ENCODE measurements around the gene SLC38A10.

Gene SLC38A10

GRCh38 chr17:81289627-81290026, 5.5 kb downstream of the SLC38A10 start:
- TF ChIP-seq CTCF (IDR thresholded peaks at IDR 0.05; ENCODE audit: control insufficient read depth, insufficient read depth, low read depth, low read length, missing control alignments) = no peak
- H3K4me3 ChIP-seq (ENCODE audit: control insufficient read depth, low read depth, low read length) = no peak overlapping the region
- no peak for DNase-seq (ENCODE audit: low read depth)

GRCh38 chr17:81288715-81289114, 6.4 kb downstream of the SLC38A10 start:
- H3K4me3 ChIP-seq (ENCODE audit: control insufficient read depth, low read depth, low read length) = no peak overlapping the region
- no peak for TF ChIP-seq CTCF (IDR thresholded peaks at IDR 0.05; ENCODE audit: control insufficient read depth, insufficient read depth, low read depth, low read length, missing control alignments)
- DNase-seq (ENCODE audit: low read depth) = no peak

- no peak for DNase-seq (ENCODE audit: low read depth)
- no peak for TF ChIP-seq CTCF (IDR thresholded peaks at IDR 0.05; ENCODE audit: control insufficient read depth, insufficient read depth, low read depth, low read length, missing control alignments)
Measured at GRCh38 chr17:81287741-81288430, 7.2 kb downstream of the SLC38A10 start.

GRCh38 chr17:81287152-81287551, 8.0 kb downstream of the SLC38A10 start:
- DNase-seq (ENCODE audit: low read depth) = no peak
- no peak for TF ChIP-seq CTCF (IDR thresholded peaks at IDR 0.05; ENCODE audit: control insufficient read depth, insufficient read depth, low read depth, low read length, missing control alignments)

More at GRCh38 chr17:81287741-81288430, 7.2 kb downstream of the SLC38A10 start:
- no peak overlapping the region for H3K4me3 ChIP-seq (ENCODE audit: control insufficient read depth, low read depth, low read length)

GRCh38 chr17:81286491-81287145, 8.5 kb downstream of the SLC38A10 start:
- no peak overlapping the region for H3K4me3 ChIP-seq (ENCODE audit: control insufficient read depth, low read depth, low read length)
- TF ChIP-seq CTCF (IDR thresholded peaks at IDR 0.05; ENCODE audit: control insufficient read depth, insufficient read depth, low read depth, low read length, missing control alignments) = no peak
- no peak for DNase-seq (ENCODE audit: low read depth)

More at GRCh38 chr17:81287152-81287551, 8.0 kb downstream of the SLC38A10 start:
- H3K4me3 ChIP-seq (ENCODE audit: control insufficient read depth, low read depth, low read length) = no peak overlapping the region

- no peak for TF ChIP-seq CTCF (IDR thresholded peaks at IDR 0.05; ENCODE audit: control insufficient read depth, insufficient read depth, low read depth, low read length, missing control alignments)
- H3K4me3 ChIP-seq (ENCODE audit: control insufficient read depth, low read depth, low read length) = no peak overlapping the region
- no peak for DNase-seq (ENCODE audit: low read depth)
Measured at GRCh38 chr17:81285894-81286293, 9.2 kb downstream of the SLC38A10 start.
